Measurements from ENCODE around the gene CD74. TPM values are rescaled to one million over a fixed set of nuclear protein-coding genes. Genes with fewer than 3 reads are reported as not detected.

Gene CD74
- total and polyA plus RNA-seq, 2 of the 8 experiments (the other 6 are each of a cell fraction or from before 2014, with no cell fraction given) = 45.9 to 61.0 TPM

DNA sequence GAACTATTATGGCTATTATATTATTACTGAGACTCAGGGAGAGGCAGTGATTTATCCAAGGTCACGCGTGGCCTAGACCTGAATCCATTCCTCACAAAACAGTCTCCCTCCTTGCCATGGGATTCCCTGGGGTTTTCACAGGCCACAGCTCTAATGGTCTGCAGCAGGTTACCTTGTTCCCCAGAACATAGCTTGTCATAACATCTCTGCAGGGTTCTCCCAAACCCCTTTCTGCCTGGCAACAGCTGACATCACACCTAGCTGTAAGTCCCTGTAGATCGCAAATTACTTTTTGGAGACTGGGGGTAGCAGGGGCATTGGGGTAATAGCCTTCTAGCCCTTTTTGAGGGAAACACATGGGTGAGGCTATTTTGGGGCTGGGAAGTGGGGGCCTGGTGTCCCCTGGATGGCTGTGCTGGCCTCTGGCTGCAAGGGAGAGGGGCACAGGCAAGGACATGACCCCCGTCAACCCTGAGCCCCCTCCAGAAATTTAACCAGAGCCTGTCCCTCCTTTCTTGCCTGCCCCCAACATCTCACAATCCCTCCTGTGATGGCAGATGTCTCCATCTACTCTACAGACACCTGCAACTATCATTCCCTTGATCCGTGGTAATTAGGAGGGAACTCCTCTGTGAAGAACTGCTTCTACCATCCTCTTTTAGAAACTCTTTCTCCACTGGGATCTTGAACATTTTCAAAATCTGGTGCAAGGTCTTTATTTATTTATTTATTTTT is 1.3 kb downstream of the CD74 start:
- no peak overlapping the region for H3K4me3 ChIP-seq (ENCODE audit: extremely low read depth in 1 of 4, insufficient read depth in 2 of 4, low read depth in 3 of 4, low read length in 4 of 4)
- H3K4me1 ChIP-seq (replicated peaks in 1 of 4; ENCODE audit: control insufficient read depth in 3 of 4, insufficient read depth in 4 of 4, low read length in 3 of 4) = peaks cover 8 to 27% (median 13%) of the 10 kb centered on the region in 4 experiments
- peak in 1 of 2 experiments; percentile 61 for DNase-seq (ENCODE audit: low read depth in 1 of 2, low spot score in 2 of 2)
- H4K91ac ChIP-seq (replicated peaks; ENCODE audit: insufficient read length, low read length) = no peak overlapping the region
- no peak overlapping the region for H3K23ac ChIP-seq (ENCODE audit: insufficient read length)
- FAIRE-seq = peak; percentile 13
- H3K9me3 ChIP-seq (ENCODE audit: insufficient read depth in 2 of 2, low read depth in 1 of 2, low read length in 1 of 2) = no peaks in the 10 kb centered on the region
- H4K5ac ChIP-seq (ENCODE audit: insufficient read length, low read depth, low read length) = no peak overlapping the region
- no peaks in the 10 kb centered on the region for H3K79me2 ChIP-seq (ENCODE audit: control insufficient read depth in 1 of 2, insufficient read depth in 2 of 2, low read length in 2 of 2)
- ChIA-PET CTCF (ENCODE audit: partially characterized antibody) (interaction anchor here (0.7 to 4.4 kb wide), 10 partner anchors 12 to 150 kb away, joined by 3 to 43 read pairs (median 6); partner anchors contain the start of gene RPS14), POLR2A (ENCODE audit: partially characterized antibody) (interaction anchor here (0.6 to 4.8 kb wide), 18 partner anchors 8 to 367 kb away, joined by 3 to 30 read pairs (median 5); partner anchors contain the start of genes RPS14 and TCOF1)
- no peak overlapping the region for H2AK5ac ChIP-seq (ENCODE audit: low read depth, low read length)
- H3K9ac ChIP-seq (replicated peaks in 1 of 4; ENCODE audit: extremely low read depth in 1 of 4, low read depth in 3 of 4, low read length in 3 of 4) = no peak overlapping the region
- no peak overlapping the region for H2BK120ac ChIP-seq (replicated peaks; ENCODE audit: low read depth, low read length)
- no peak overlapping the region for H3K27ac ChIP-seq (ENCODE audit: low read depth, low read length)
- H4K8ac ChIP-seq (ENCODE audit: extremely low read depth, insufficient read depth, low read length) = no peak overlapping the region
- no peak overlapping the region for H3K4ac ChIP-seq (replicated peaks; ENCODE audit: insufficient read length, low read depth, low read length)
- H3K56ac ChIP-seq (replicated peaks; ENCODE audit: insufficient read length, low read depth, low read length) = no peak overlapping the region
- H2BK12ac ChIP-seq (ENCODE audit: low read depth, low read length) = no peak overlapping the region
- no peak overlapping the region for H2AFZ ChIP-seq (ENCODE audit: low read length)
- no peak overlapping the region for H2BK5ac ChIP-seq (ENCODE audit: low read depth, low read length)
- H3K18ac ChIP-seq (ENCODE audit: extremely low read depth, low read length) = no peak overlapping the region
- 90% methylated on average over 5 of the region's 5 CpGs; no CpG with 5 or more reads in 1 of the 2 experiments for WGBS, 2 experiments (ENCODE audit: extremely low coverage in 1 of 2, insufficient coverage in 1 of 2, insufficient read length in 1 of 2, insufficient replicate concordance in 2 of 2, low coverage in 1 of 2, low lambda C conversion rate in 2 of 2, missing lambda C conversion rate in 1 of 2)
- no peaks in the 10 kb centered on the region for H4K20me1 ChIP-seq (replicated peaks in 1 of 2; ENCODE audit: control insufficient read depth in 1 of 2, insufficient read depth in 2 of 2, low read length in 2 of 2)
- H2BK15ac ChIP-seq (ENCODE audit: low read length) = no peak overlapping the region
- no peak overlapping the region for H2BK20ac ChIP-seq (ENCODE audit: low read length)
- H3K79me1 ChIP-seq (ENCODE audit: low read depth, low read length) = no peaks in the 10 kb centered on the region; the same call in 1 of the 2 replicates
- H3K36me3 ChIP-seq (ENCODE audit: control insufficient read depth in 2 of 4, insufficient read depth in 4 of 4, low read length in 3 of 4) = no peaks in the 10 kb centered on the region
- TF ChIP-seq GABPA (IDR thresholded peaks at IDR 0.05; ENCODE audit: borderline replicate concordance, insufficient read depth, low read length) (no peak), CHD2 (IDR thresholded peaks at IDR 0.05; ENCODE audit: low read length) (no peak), RFX5 (IDR thresholded peaks at IDR 0.05; ENCODE audit: borderline replicate concordance, low read depth, low read length) (peak; percentile 95), TAF1 (IDR thresholded peaks at IDR 0.05; ENCODE audit: low read depth, low read length) (no peak), SP1 (IDR thresholded peaks at IDR 0.05; ENCODE audit: low read depth, low read length) (no peak), CREB1 (IDR thresholded peaks at IDR 0.05) (peak; percentile 90), CBX8 (IDR thresholded peaks at IDR 0.05; ENCODE audit: borderline replicate concordance, low read depth, low read length) (no peak)
- TF ChIP-seq, protein P1, sequence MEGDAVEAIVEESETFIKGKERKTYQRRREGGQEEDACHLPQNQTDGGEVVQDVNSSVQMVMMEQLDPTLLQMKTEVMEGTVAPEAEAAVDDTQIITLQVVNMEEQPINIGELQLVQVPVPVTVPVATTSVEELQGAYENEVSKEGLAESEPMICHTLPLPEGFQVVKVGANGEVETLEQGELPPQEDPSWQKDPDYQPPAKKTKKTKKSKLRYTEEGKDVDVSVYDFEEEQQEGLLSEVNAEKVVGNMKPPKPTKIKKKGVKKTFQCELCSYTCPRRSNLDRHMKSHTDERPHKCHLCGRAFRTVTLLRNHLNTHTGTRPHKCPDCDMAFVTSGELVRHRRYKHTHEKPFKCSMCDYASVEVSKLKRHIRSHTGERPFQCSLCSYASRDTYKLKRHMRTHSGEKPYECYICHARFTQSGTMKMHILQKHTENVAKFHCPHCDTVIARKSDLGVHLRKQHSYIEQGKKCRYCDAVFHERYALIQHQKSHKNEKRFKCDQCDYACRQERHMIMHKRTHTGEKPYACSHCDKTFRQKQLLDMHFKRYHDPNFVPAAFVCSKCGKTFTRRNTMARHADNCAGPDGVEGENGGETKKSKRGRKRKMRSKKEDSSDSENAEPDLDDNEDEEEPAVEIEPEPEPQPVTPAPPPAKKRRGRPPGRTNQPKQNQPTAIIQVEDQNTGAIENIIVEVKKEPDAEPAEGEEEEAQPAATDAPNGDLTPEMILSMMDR (IDR thresholded peaks at IDR 0.05; ENCODE audit: control extremely low read depth in 1 of 3, insufficient read depth in 1 of 3, low read depth in 1 of 3, low read length in 3 of 3) = no peak
- H3K27me3 ChIP-seq (replicated peaks in 1 of 4; ENCODE audit: control insufficient read depth in 3 of 4, extremely low read depth in 1 of 4, insufficient read depth in 3 of 4, low read length in 3 of 4) = no peaks in the 10 kb centered on the region
- no peak overlapping the region for H3K14ac ChIP-seq (ENCODE audit: insufficient read length)
- peaks cover 3% of the 10 kb centered on the region for H3K23me2 ChIP-seq (ENCODE audit: low read depth, low read length)
- H3K4me2 ChIP-seq (ENCODE audit: insufficient read depth in 1 of 2, low read depth in 2 of 2, low read length in 2 of 2) = peak overlapping the region in 1 of 2 experiments; percentile 65; a peak in 1 of 4 replicates
